Mesenchymal stem cell (in vitro differentiated cells and primary cell): Measurements from ENCODE around the gene MRPS12.

Experiments used
- DNase-seq: peaks from one replicate; pipeline ENCODE4 v3.0.0-alpha.2; 2013
- H2AFZ ChIP-seq: one replicate; pipeline ENCODE4 v1.6.1; 2013; ENCODE audit warnings: low read depth, mild to moderate bottlenecking, control low read depth, inconsistent platforms, low read length, moderate library complexity
- H2AK5ac ChIP-seq: 2 replicates; pipeline ENCODE4 v1.6.1; 2013; ENCODE audit warnings: low read length, moderate library complexity, mild to moderate bottlenecking, inconsistent platforms; ENCODE audit not compliant: severe bottlenecking
- H2BK120ac ChIP-seq: one replicate; pipeline ENCODE4 v1.6.1; 2013; ENCODE audit warnings: low read depth, mild to moderate bottlenecking, inconsistent platforms, low read length, moderate library complexity
- H2BK12ac ChIP-seq, 2 experiments: one replicate each; pipeline ENCODE4 v1.6.1; 2013; ENCODE audit warnings: inconsistent platforms in 2 of 2, low read length in 2 of 2, mild to moderate bottlenecking in 2 of 2, moderate library complexity in 2 of 2, control low read depth in 1 of 2
- H2BK15ac ChIP-seq: one replicate; pipeline ENCODE4 v1.6.1; 2013; ENCODE audit warnings: mild to moderate bottlenecking, low read depth, inconsistent platforms; ENCODE audit not compliant: poor library complexity, severe bottlenecking
- H2BK5ac ChIP-seq: 2 replicates; pipeline ENCODE4 v1.6.1; 2013; ENCODE audit warnings: low read depth, mild to moderate bottlenecking, low read length, control low read depth, inconsistent platforms; ENCODE audit not compliant: poor library complexity, severe bottlenecking
- H3K14ac ChIP-seq, 2 experiments: one replicate each; pipeline ENCODE4 v1.6.1; 2013; ENCODE audit warnings: inconsistent platforms in 2 of 2, low read length in 2 of 2, control low read depth in 1 of 2, mild to moderate bottlenecking in 1 of 2, moderate library complexity in 1 of 2
- H3K18ac ChIP-seq, 2 experiments: one replicate each; pipeline ENCODE4 v1.6.1; 2013; ENCODE audit warnings: inconsistent platforms in 2 of 2, low read length in 2 of 2, control low read depth in 1 of 2, low read depth in 1 of 2, mild to moderate bottlenecking in 1 of 2
- H3K23ac ChIP-seq, 2 experiments: one replicate each; pipeline ENCODE4 v1.6.1; 2013; ENCODE audit warnings: inconsistent platforms in 2 of 2, low read length in 2 of 2, mild to moderate bottlenecking in 2 of 2, moderate library complexity in 2 of 2, control low read depth in 1 of 2
- H3K27ac ChIP-seq: 2 replicates; pipeline ENCODE4 v1.5.1; 2013; ENCODE audit warnings: mild to moderate bottlenecking, moderate library complexity, low read length, control low read depth, inconsistent platforms; ENCODE audit not compliant: poor library complexity, severe bottlenecking
- H3K27me3 ChIP-seq, 2 experiments: 2 replicates each; pipeline versions ENCODE4 v1.6.1 to v1.7.0; 2013; ENCODE audit warnings: low read length in 2 of 2, mild to moderate bottlenecking in 2 of 2, moderate library complexity in 2 of 2, control low read depth in 1 of 2, inconsistent platforms in 1 of 2; ENCODE audit not compliant: control insufficient read depth in 1 of 2, insufficient read depth in 1 of 2
- H3K36me3 ChIP-seq, 2 experiments: 2 replicates each; pipeline versions ENCODE4 v1.6.1 to v1.7.0; 2013; ENCODE audit warnings: low read length in 2 of 2, control low read depth in 1 of 2, inconsistent platforms in 1 of 2, low read depth in 1 of 2, mild to moderate bottlenecking in 1 of 2; ENCODE audit not compliant: insufficient read depth in 2 of 2, control insufficient read depth in 1 of 2
- H3K4ac ChIP-seq, 2 experiments: one replicate each; pipeline ENCODE4 v1.6.1; 2013; ENCODE audit warnings: inconsistent platforms in 2 of 2, low read length in 2 of 2, mild to moderate bottlenecking in 2 of 2, moderate library complexity in 2 of 2, control low read depth in 1 of 2, low read depth in 1 of 2
- H3K4me1 ChIP-seq: 2 replicates; pipeline ENCODE4 v1.6.1; 2013; ENCODE audit warnings: low read depth, low read length, control low read depth; ENCODE audit not compliant: control insufficient read depth, insufficient read depth
- H3K4me2 ChIP-seq: 2 replicates; pipeline ENCODE4 v1.6.1; 2013; ENCODE audit warnings: low read length, mild to moderate bottlenecking, inconsistent platforms; ENCODE audit not compliant: poor library complexity, severe bottlenecking
- H3K4me3 ChIP-seq, 2 experiments: 2 replicates each; pipeline versions ENCODE4 v1.5.1 to v1.7.0; 2013; ENCODE audit warnings: low read length in 2 of 2, mild to moderate bottlenecking in 2 of 2, control low read depth in 1 of 2, low read depth in 1 of 2; ENCODE audit not compliant: insufficient read depth in 1 of 2
- H3K79me1 ChIP-seq: replicated peaks from 2 replicates; pipeline ENCODE4 v1.6.1; 2013; ENCODE audit warnings: mild to moderate bottlenecking, control low read depth, low read length, inconsistent platforms; ENCODE audit not compliant: poor library complexity, severe bottlenecking
- H3K9ac ChIP-seq: 2 replicates; pipeline ENCODE4 v1.7.0; 2013; ENCODE audit warnings: mild to moderate bottlenecking, low read length, moderate library complexity
- H3K9me3 ChIP-seq: 2 replicates; pipeline ENCODE4 v1.7.0; 2013; ENCODE audit warnings: mild to moderate bottlenecking, low read length; ENCODE audit not compliant: control insufficient read depth
- H4K8ac ChIP-seq: one replicate; pipeline ENCODE4 v1.6.1; 2013; ENCODE audit warnings: inconsistent platforms, mild to moderate bottlenecking, low read length, moderate library complexity
- H4K91ac ChIP-seq: one replicate; pipeline ENCODE4 v1.6.1; 2013; ENCODE audit warnings: mild to moderate bottlenecking, low read length, inconsistent platforms
- WGBS: methylation state at CpG from one replicate; pipeline ENCODE4 v1.1.7; 2013; ENCODE audit warnings: mixed read lengths; 5-methylcytosine and 5-hydroxymethylcytosine counted together

Gene MRPS12

GRCh38 chr19:38919837-38920601 is 10.7 kb upstream of the MRPS12 start:
- H2AK5ac ChIP-seq: no peak overlapping the region
- H3K27ac ChIP-seq: no peak overlapping the region
- H2BK5ac ChIP-seq: no peak overlapping the region
- H2BK120ac ChIP-seq: no peak overlapping the region
- H2AFZ ChIP-seq: no peak overlapping the region
- H3K36me3 ChIP-seq: peaks cover 24 to 53% of the 10 kb centered on the region in 2 experiments
- no peaks in the 10 kb centered on the region for H3K9me3 ChIP-seq
- no peak overlapping the region for H2BK12ac ChIP-seq
- H4K8ac ChIP-seq: no peak overlapping the region
- DNase-seq: no peak
- H3K79me1 ChIP-seq: no peaks in the 10 kb centered on the region
- no peaks in the 10 kb centered on the region for H3K27me3 ChIP-seq
- WGBS: 90% methylated on average over 19 of the region's 21 CpGs
- H2BK15ac ChIP-seq: no peak overlapping the region
- H3K23ac ChIP-seq: no peak overlapping the region
- H3K4ac ChIP-seq: no peak overlapping the region
- H3K9ac ChIP-seq: peak overlapping the region; percentile 6
- no peak overlapping the region for H3K4me3 ChIP-seq
- H3K4me2 ChIP-seq: no peak overlapping the region
- H3K4me1 ChIP-seq: no peaks in the 10 kb centered on the region
- H4K91ac ChIP-seq: no peak overlapping the region
- no peak overlapping the region for H3K18ac ChIP-seq
- H3K14ac ChIP-seq: no peak overlapping the region

- Histone ChIP-seq H3K18ac (no peak overlapping the region), H3K36me3 (peaks cover 31 to 57% of the 10 kb centered on the region in 2 experiments), H3K9me3 (no peaks in the 10 kb centered on the region), H3K9ac (no peak overlapping the region), H3K79me1 (no peaks in the 10 kb centered on the region), H3K14ac (peak overlapping the region in 1 of 2 experiments; percentile 16), H3K27me3 (no peaks in the 10 kb centered on the region), H2BK15ac (no peak overlapping the region), H3K4me3 (no peak overlapping the region), H2BK5ac (no peak overlapping the region), H2AFZ (no peak overlapping the region), H3K4me2 (no peak overlapping the region), H3K4ac (no peak overlapping the region), H3K23ac (no peak overlapping the region), H4K8ac (no peak overlapping the region), H2BK120ac (no peak overlapping the region), H4K91ac (no peak overlapping the region), H3K27ac (no peak overlapping the region), H2BK12ac (no peak overlapping the region), H3K4me1 (no peaks in the 10 kb centered on the region), H2AK5ac (no peak overlapping the region)
- no peak for DNase-seq
- WGBS: 87% methylated on average over 13 of the region's 14 CpGs
Measured at GRCh38 chr19:38920602-38921419, 9.9 kb upstream of the MRPS12 start.

GRCh38 chr19:38921420-38922274 is 9.1 kb upstream of the MRPS12 start:
- H3K36me3 ChIP-seq: peaks cover 35 to 62% of the 10 kb centered on the region in 2 experiments
- WGBS: 95% methylated on average over 19 of the region's 20 CpGs
- H2AFZ ChIP-seq: no peak overlapping the region
- H3K4ac ChIP-seq: no peak overlapping the region
- no peak overlapping the region for H3K23ac ChIP-seq
- H4K8ac ChIP-seq: no peak overlapping the region
- H3K9ac ChIP-seq: no peak overlapping the region
- H2BK120ac ChIP-seq: no peak overlapping the region
- no peaks in the 10 kb centered on the region for H3K9me3 ChIP-seq
- no peak overlapping the region for H3K4me2 ChIP-seq
- no peaks in the 10 kb centered on the region for H3K4me1 ChIP-seq
- H3K18ac ChIP-seq: no peak overlapping the region
- H2BK12ac ChIP-seq: no peak overlapping the region
- no peak overlapping the region for H2BK15ac ChIP-seq
- DNase-seq: no peak
- no peak overlapping the region for H3K27ac ChIP-seq
- no peak overlapping the region for H3K4me3 ChIP-seq
- H3K14ac ChIP-seq: no peak overlapping the region
- H3K79me1 ChIP-seq: peaks cover 5% of the 10 kb centered on the region
- H3K27me3 ChIP-seq: no peaks in the 10 kb centered on the region
- no peak overlapping the region for H2AK5ac ChIP-seq
- H2BK5ac ChIP-seq: no peak overlapping the region
- H4K91ac ChIP-seq: no peak overlapping the region
